SU-DHL-6 (cell line): ENCODE measurements around the gene SLC16A10.
"Not testable (repeated sequence)": the region's sequence is repeated elsewhere in the genome, so short reads cannot be mapped to it uniquely, and the experiment has no call there.

Experiments used
- EZH2phosphoT487 ChIP-seq: fragments of 200-600 bp; sonication (generic), shearing (Covaris generic); conservative IDR thresholded peaks from 2 replicates; pipeline ENCODE4 v1.6.1; 2018; ENCODE audit warnings: mild to moderate bottlenecking, antibody characterized with exemption, low read length, moderate library complexity, mixed read lengths
- TF ChIP-seq, protein P1 (sequence below): fragments of 200-600 bp; sonication (generic); IDR thresholded peaks from one replicate; pipeline ENCODE4 v1.5.1; 2017; ENCODE audit warnings: antibody characterized with exemption, mild to moderate bottlenecking, low read length, moderate library complexity; ENCODE audit not compliant: insufficient read depth, poor library complexity, severe bottlenecking

DNA sequence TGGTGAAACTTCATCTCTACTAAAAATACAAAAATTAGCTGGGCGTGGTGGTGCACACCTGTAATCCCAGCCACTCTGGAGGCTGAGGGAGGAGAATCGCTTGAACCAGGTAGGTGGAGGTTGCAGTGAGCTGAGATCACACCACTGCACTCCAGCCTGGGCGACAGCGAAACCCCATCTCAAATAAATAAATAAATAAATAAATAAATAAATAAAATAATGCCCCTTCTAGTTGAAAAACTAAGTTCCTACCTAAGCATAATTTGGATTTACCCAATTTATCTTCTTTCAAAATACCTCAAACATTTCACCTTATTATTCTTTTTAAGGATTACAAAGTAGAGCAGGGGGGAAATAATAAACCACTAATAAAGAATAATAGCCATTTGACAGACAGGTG, 116.2 kb downstream of the SLC16A10 start:
- TF ChIP-seq EZH2phosphoT487: not testable (repeated sequence)
- TF ChIP-seq, protein P1, sequence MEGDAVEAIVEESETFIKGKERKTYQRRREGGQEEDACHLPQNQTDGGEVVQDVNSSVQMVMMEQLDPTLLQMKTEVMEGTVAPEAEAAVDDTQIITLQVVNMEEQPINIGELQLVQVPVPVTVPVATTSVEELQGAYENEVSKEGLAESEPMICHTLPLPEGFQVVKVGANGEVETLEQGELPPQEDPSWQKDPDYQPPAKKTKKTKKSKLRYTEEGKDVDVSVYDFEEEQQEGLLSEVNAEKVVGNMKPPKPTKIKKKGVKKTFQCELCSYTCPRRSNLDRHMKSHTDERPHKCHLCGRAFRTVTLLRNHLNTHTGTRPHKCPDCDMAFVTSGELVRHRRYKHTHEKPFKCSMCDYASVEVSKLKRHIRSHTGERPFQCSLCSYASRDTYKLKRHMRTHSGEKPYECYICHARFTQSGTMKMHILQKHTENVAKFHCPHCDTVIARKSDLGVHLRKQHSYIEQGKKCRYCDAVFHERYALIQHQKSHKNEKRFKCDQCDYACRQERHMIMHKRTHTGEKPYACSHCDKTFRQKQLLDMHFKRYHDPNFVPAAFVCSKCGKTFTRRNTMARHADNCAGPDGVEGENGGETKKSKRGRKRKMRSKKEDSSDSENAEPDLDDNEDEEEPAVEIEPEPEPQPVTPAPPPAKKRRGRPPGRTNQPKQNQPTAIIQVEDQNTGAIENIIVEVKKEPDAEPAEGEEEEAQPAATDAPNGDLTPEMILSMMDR: not testable (repeated sequence)
